HEK293 (cell line): Measurements from ENCODE around the gene OPN1SW.

ENCODE experiments used
- EGR2 ChIP-seq: fragments of 450-650 bp; formaldehyde crosslinking; IDR thresholded peaks from 2 replicates; pipeline ENCODE4 v1.5.1; 2016; ENCODE audit warnings: low read depth, missing biosample characterization, missing genetic modification characterization
- ELK4 ChIP-seq: IDR thresholded peaks from 2 replicates; pipeline ENCODE4 v1.6.1; 2011; ENCODE audit warnings: mild to moderate bottlenecking, low read depth, low read length, borderline replicate concordance
- GLIS1 ChIP-seq: fragments of 450-650 bp; formaldehyde crosslinking; IDR thresholded peaks from 2 replicates; pipeline ENCODE4 v1.5.1; 2016; ENCODE audit warnings: missing biosample characterization, missing genetic modification characterization
- GLIS2 ChIP-seq: fragments of 450-650 bp; formaldehyde crosslinking; IDR thresholded peaks from 2 replicates; pipeline ENCODE4 v1.5.1; 2016; ENCODE audit warnings: missing biosample characterization, missing genetic modification characterization
- HIC1 ChIP-seq: fragments of 450-650 bp; formaldehyde crosslinking; IDR thresholded peaks from 2 replicates; pipeline ENCODE4 v1.5.1; 2016; ENCODE audit warnings: missing biosample characterization, missing genetic modification characterization
- KLF7 ChIP-seq: fragments of 450-650 bp; formaldehyde crosslinking; IDR thresholded peaks from 2 replicates; pipeline ENCODE4 v1.5.1; 2016; ENCODE audit warnings: missing biosample characterization, missing genetic modification characterization, borderline replicate concordance
- MZF1 ChIP-seq: fragments of 450-650 bp; formaldehyde crosslinking; IDR thresholded peaks from 2 replicates; pipeline ENCODE4 v1.5.1; 2017; ENCODE audit warnings: missing biosample characterization, missing genetic modification characterization, borderline replicate concordance
- PRDM6 ChIP-seq: fragments of 450-650 bp; formaldehyde crosslinking; IDR thresholded peaks from 2 replicates; pipeline ENCODE4 v1.5.1; 2017; ENCODE audit warnings: missing biosample characterization, missing genetic modification characterization
- REST ChIP-seq: fragments of 450-650 bp; formaldehyde crosslinking; IDR thresholded peaks from 2 replicates; pipeline ENCODE4 v1.5.1; 2016; ENCODE audit warnings: missing biosample characterization, missing genetic modification characterization
- SP7 ChIP-seq: fragments of 450-650 bp; formaldehyde crosslinking; IDR thresholded peaks from 2 replicates; pipeline ENCODE4 v1.5.1; 2016; ENCODE audit warnings: missing biosample characterization, missing genetic modification characterization
- ZBTB20 ChIP-seq: fragments of 450-650 bp; formaldehyde crosslinking; IDR thresholded peaks from 2 replicates; pipeline ENCODE4 v1.5.1; 2016; ENCODE audit warnings: missing biosample characterization, missing genetic modification characterization
- ZFHX2 ChIP-seq: fragments of 450-650 bp; formaldehyde crosslinking; conservative IDR thresholded peaks from 2 replicates; pipeline ENCODE4 v1.5.1; 2016; ENCODE audit warnings: missing biosample characterization, missing genetic modification characterization
- ZFP69B ChIP-seq: fragments of 450-650 bp; formaldehyde crosslinking; IDR thresholded peaks from 2 replicates; pipeline ENCODE4 v1.5.1; 2016; ENCODE audit warnings: missing biosample characterization, missing genetic modification characterization
- ZNF133 ChIP-seq: fragments of 450-650 bp; formaldehyde crosslinking; IDR thresholded peaks from 2 replicates; pipeline ENCODE4 v1.5.1; 2016; ENCODE audit warnings: missing biosample characterization, missing genetic modification characterization
- ZNF16 ChIP-seq: fragments of 450-650 bp; formaldehyde crosslinking; IDR thresholded peaks from 2 replicates; pipeline ENCODE4 v1.5.1; 2016; ENCODE audit warnings: low read depth, missing biosample characterization, missing genetic modification characterization
- ZNF280C ChIP-seq: fragments of 450-650 bp; formaldehyde crosslinking; IDR thresholded peaks from 2 replicates; pipeline ENCODE4 v1.5.1; 2016; ENCODE audit warnings: missing biosample characterization, missing genetic modification characterization
- ZNF449 ChIP-seq: fragments of 450-650 bp; formaldehyde crosslinking; IDR thresholded peaks from 2 replicates; pipeline ENCODE4 v1.5.1; 2017; ENCODE audit warnings: missing biosample characterization, mild to moderate bottlenecking, missing genetic modification characterization, moderate library complexity
- ZNF48 ChIP-seq: fragments of 450-650 bp; formaldehyde crosslinking; IDR thresholded peaks from 2 replicates; pipeline ENCODE4 v1.5.1; 2016; ENCODE audit warnings: missing biosample characterization, missing genetic modification characterization
- ZNF544 ChIP-seq: fragments of 450-650 bp; formaldehyde crosslinking; IDR thresholded peaks from 2 replicates; pipeline ENCODE4 v1.5.0; 2017; ENCODE audit warnings: missing biosample characterization, missing genetic modification characterization
- ZNF621 ChIP-seq: fragments of 450-650 bp; formaldehyde crosslinking; IDR thresholded peaks from 2 replicates; pipeline ENCODE4 v1.5.1; 2017; ENCODE audit warnings: missing biosample characterization, missing genetic modification characterization
- ZNF692 ChIP-seq: fragments of 450-650 bp; formaldehyde crosslinking; IDR thresholded peaks from 2 replicates; pipeline ENCODE4 v1.5.1; 2016; ENCODE audit warnings: missing biosample characterization, missing genetic modification characterization
- ZNF76 ChIP-seq: fragments of 450-650 bp; formaldehyde crosslinking; IDR thresholded peaks from 2 replicates; pipeline ENCODE4; 2016; ENCODE audit warnings: low read depth, missing biosample characterization, missing genetic modification characterization, borderline replicate concordance

Gene OPN1SW

GRCh38 chr7:128739048-128739962, 36.3 kb downstream of the OPN1SW start, which contains the start of gene CALU (continued):
- TF ChIP-seq ELK4 = peak; percentile 76; the same call in 1 of the 2 replicates
- TF ChIP-seq KLF7 = peak; percentile 12; the same call in 1 of the 2 replicates
- TF ChIP-seq GLIS2 (tag by site-specific recombination) = 0 out of 2 replicates have a peak, but pooled peaks have one; percentile 38
- peak; percentile 100 for TF ChIP-seq ZNF449
- no peak for TF ChIP-seq ZNF544 (tag by site-specific recombination)
- peak; percentile 59 for TF ChIP-seq ZNF76
- no peak for TF ChIP-seq HIC1 (tag by site-specific recombination)
- TF ChIP-seq ZBTB20 (tag by site-specific recombination) = peak; percentile 96
- TF ChIP-seq SP7 (tag by site-specific recombination) = peak; percentile 61
- TF ChIP-seq ZFHX2 = peak; percentile 90
- no peak for TF ChIP-seq ZNF48 (tag by site-specific recombination)
- 0 out of 2 replicates have a peak, but pooled peaks have one; percentile 60 for TF ChIP-seq ZFP69B (tag by site-specific recombination)
- no peak for TF ChIP-seq ZNF280C
- no peak for TF ChIP-seq PRDM6 (tag by site-specific recombination)
- no peak for TF ChIP-seq ZNF16 (tag by site-specific recombination)
- TF ChIP-seq ZNF621 (tag by site-specific recombination) = no peak
- peak; percentile 53; the same call in 1 of the 2 replicates for TF ChIP-seq GLIS1 (tag by site-specific recombination)
- 0 out of 2 replicates have a peak, but pooled peaks have one; percentile 32 for TF ChIP-seq REST (tag by site-specific recombination)
- no peak for TF ChIP-seq MZF1
- peak; percentile 76 for TF ChIP-seq EGR2 (tag by site-specific recombination)
- TF ChIP-seq ZNF133 (tag by site-specific recombination) = no peak
- TF ChIP-seq ZNF692 (tag by site-specific recombination) = no peak
